Stimulated activated CD8-positive, alpha-beta memory T cell treated with anti-CD3 and anti-CD28 coated beads, Interleukin-7, amount 100 ng/mL, for 24 hours (primary cell): Measurements from ENCODE around the gene PLEKHA4.

ENCODE experiments used
- DNase-seq: peaks from one replicate; pipeline ENCODE4 v3.0.0-alpha.2; 2020; ENCODE audit warnings: low read depth

PLEKHA4 gene

GRCh38 chr19:48830088-48830487, 38.3 kb downstream of the PLEKHA4 start:
- no peak for DNase-seq

- DNase-seq: no peak
These were observed 41.8 kb downstream of the PLEKHA4 start for GRCh38 chr19:48826606-48827020.

- DNase-seq: no peak
These were observed 45.9 kb downstream of the PLEKHA4 start for GRCh38 chr19:48822514-48822913.

GRCh38 chr19:48821633-48822032, 46.8 kb downstream of the PLEKHA4 start:
- DNase-seq: no peak

- no peak for DNase-seq
These were observed 49.0 kb downstream of the PLEKHA4 start for GRCh38 chr19:48819366-48819816.

GRCh38 chr19:48818234-48818820, 50.1 kb downstream of the PLEKHA4 start:
- DNase-seq: no peak

GRCh38 chr19:48817585-48818124, 50.8 kb downstream of the PLEKHA4 start:
- no peak for DNase-seq

- no peak for DNase-seq
These were observed 52.4 kb downstream of the PLEKHA4 start for GRCh38 chr19:48815870-48816501.

GRCh38 chr19:48814895-48815294, 53.5 kb downstream of the PLEKHA4 start:
- no peak for DNase-seq

- no peak for DNase-seq
These were observed 55.1 kb downstream of the PLEKHA4 start for GRCh38 chr19:48813123-48813913.

GRCh38 chr19:48812094-48812929, 56.1 kb downstream of the PLEKHA4 start:
- peak; percentile 41 for DNase-seq

GRCh38 chr19:48810151-48810550, 58.3 kb downstream of the PLEKHA4 start:
- DNase-seq: no peak

GRCh38 chr19:48807590-48808308, 60.7 kb downstream of the PLEKHA4 start:
- DNase-seq: no peak

GRCh38 chr19:48806818-48807589, 61.4 kb downstream of the PLEKHA4 start:
- DNase-seq: no peak

GRCh38 chr19:48806518-48806817, 61.9 kb downstream of the PLEKHA4 start:
- DNase-seq: no peak

- no peak for DNase-seq
These were observed 63.0 kb downstream of the PLEKHA4 start for GRCh38 chr19:48805452-48805851.

GRCh38 chr19:48804496-48804895, 63.9 kb downstream of the PLEKHA4 start:
- DNase-seq: no peak

- DNase-seq: no peak
These were observed 65.8 kb downstream of the PLEKHA4 start for GRCh38 chr19:48802623-48803022.

- no peak for DNase-seq
These were observed 68.8 kb downstream of the PLEKHA4 start for GRCh38 chr19:48799358-48800300.

- DNase-seq: no peak
These were observed 69.5 kb downstream of the PLEKHA4 start for GRCh38 chr19:48798937-48799336.
